Measurements from ENCODE around the gene KRTAP12-1. TPM values are rescaled to one million over a fixed set of nuclear protein-coding genes. Genes with fewer than 3 reads are reported as not detected.

KRTAP12-1 gene
- total and polyA plus RNA-seq, 9 of the 15 experiments (the other 6 are each of a cell fraction or from before 2014, with no cell fraction given): not detected

DNA sequence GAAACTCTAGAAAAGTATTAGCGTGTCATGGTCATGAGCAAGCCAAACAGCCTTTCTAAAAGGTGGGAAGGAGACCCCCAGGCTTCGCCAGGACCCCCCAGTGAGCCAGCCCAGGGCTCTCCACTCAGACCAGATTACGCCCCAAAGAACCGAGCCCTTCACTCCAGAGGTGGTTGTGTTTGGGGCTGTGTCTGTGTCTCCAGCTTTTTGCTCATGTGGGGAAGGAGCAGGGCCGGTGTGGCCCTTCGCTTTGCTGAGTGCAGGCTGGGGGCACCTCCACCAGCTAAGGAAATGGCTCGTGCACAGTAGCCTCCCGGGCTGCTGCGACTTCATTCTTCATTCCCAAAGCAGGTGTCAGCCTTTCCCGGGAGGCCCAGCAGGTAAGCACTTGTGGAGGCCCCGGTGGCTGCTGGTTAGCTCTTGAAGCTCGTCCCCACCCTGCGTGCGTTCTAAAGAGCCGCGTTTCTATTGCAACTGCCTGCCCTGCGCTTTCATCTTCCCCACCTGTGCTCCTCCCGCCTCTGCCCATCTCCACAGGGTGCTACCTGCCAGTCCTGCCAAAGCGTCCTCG, 28.9 kb upstream of the KRTAP12-1 start:
- Histone ChIP-seq H3K4me1 (replicated peaks in 1 of 2; ENCODE audit: control insufficient read depth in 2 of 2, insufficient read depth in 2 of 2, low read length in 2 of 2) (peaks cover 0 to 18% of the 10 kb centered on the region in 2 experiments; a peak in 1 of 5 replicates), H3K4me2 (ENCODE audit: insufficient read depth, low read length) (no peak overlapping the region), H2AFZ (ENCODE audit: low read depth, low read length) (no peak overlapping the region), H3K27ac (ENCODE audit: extremely low read depth, low read depth, low read length) (no peak overlapping the region), H4K20me1 (replicated peaks; ENCODE audit: control insufficient read depth, insufficient read depth, low read length) (peaks cover 8% of the 10 kb centered on the region; the same call in 1 of the 2 replicates), H3K79me2 (ENCODE audit: control insufficient read depth, insufficient read depth, low read length) (no peaks in the 10 kb centered on the region), H3K4me3 (no peak overlapping the region), H3K9ac (ENCODE audit: insufficient read depth in 1 of 2, low read depth in 2 of 2, low read length in 2 of 2) (no peak overlapping the region), H3K36me3 (ENCODE audit: control insufficient read depth, insufficient read depth, low read length) (no peaks in the 10 kb centered on the region), H3K9me3 (replicated peaks; ENCODE audit: control insufficient read depth, insufficient read depth, low read depth, low read length) (no peaks in the 10 kb centered on the region), H3K9me1 (ENCODE audit: control insufficient read depth, insufficient read depth, low read length) (no peaks in the 10 kb centered on the region), H3K27me3 (ENCODE audit: control insufficient read depth in 2 of 2, insufficient read depth in 2 of 2, low read length in 2 of 2) (peaks cover 47 to 71% of the 10 kb centered on the region in 2 experiments; a peak in 4 of 5 replicates)
- intact Hi-C loops (cut with micrococcal nuclease) (no loop called here), in situ Hi-C loops (cut with MboI) (no loop called here)
- FAIRE-seq (no peak), DNase-seq (ENCODE audit: extremely low read depth in 1 of 4, low spot score in 3 of 4) (no peak), ATAC-seq (no peak; the same call in 2 of the 3 replicates)
- POLR2A ChIA-PET: interaction anchor here (2.0 kb wide), 1 partner anchor 8 kb away, joined by 8 read pairs; no protein-coding TSS in a partner anchor
- CTCF ChIA-PET (ENCODE audit: low intra/inter-chr PET ratio): no interaction called here
- WGBS (ENCODE audit: insufficient coverage, low coverage, missing lambda C conversion rate): 3% methylated on average over 20 of the region's 20 CpGs
- BruUV-seq (replicated peaks): no TSS peak
- TF ChIP-seq TOE1 (IDR thresholded peaks at IDR 0.05; ENCODE audit: borderline replicate concordance): no peak
- TF ChIP-seq TOE1 (CRISPR knock-in tag; IDR thresholded peaks at IDR 0.05; ENCODE audit: borderline replicate concordance, low read depth): no peak
- TF ChIP-seq, protein P1, sequence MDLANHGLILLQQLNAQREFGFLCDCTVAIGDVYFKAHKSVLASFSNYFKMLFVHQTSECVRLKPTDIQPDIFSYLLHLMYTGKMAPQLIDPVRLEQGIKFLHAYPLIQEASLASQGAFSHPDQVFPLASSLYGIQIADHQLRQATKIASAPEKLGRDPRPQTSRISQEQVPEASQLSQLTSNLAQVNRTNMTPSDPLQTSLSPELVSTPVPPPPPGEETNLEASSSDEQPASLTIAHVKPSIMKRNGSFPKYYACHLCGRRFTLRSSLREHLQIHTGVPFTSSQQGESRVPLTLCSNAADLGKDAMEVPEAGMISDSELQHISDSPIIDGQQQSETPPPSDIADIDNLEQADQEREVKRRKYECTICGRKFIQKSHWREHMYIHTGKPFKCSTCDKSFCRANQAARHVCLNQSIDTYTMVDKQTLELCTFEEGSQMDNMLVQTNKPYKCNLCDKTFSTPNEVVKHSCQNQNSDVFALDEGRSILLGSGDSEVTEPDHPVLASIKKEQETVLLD (IDR thresholded peaks at IDR 0.05): no peak
- TF ChIP-seq, protein P2, sequence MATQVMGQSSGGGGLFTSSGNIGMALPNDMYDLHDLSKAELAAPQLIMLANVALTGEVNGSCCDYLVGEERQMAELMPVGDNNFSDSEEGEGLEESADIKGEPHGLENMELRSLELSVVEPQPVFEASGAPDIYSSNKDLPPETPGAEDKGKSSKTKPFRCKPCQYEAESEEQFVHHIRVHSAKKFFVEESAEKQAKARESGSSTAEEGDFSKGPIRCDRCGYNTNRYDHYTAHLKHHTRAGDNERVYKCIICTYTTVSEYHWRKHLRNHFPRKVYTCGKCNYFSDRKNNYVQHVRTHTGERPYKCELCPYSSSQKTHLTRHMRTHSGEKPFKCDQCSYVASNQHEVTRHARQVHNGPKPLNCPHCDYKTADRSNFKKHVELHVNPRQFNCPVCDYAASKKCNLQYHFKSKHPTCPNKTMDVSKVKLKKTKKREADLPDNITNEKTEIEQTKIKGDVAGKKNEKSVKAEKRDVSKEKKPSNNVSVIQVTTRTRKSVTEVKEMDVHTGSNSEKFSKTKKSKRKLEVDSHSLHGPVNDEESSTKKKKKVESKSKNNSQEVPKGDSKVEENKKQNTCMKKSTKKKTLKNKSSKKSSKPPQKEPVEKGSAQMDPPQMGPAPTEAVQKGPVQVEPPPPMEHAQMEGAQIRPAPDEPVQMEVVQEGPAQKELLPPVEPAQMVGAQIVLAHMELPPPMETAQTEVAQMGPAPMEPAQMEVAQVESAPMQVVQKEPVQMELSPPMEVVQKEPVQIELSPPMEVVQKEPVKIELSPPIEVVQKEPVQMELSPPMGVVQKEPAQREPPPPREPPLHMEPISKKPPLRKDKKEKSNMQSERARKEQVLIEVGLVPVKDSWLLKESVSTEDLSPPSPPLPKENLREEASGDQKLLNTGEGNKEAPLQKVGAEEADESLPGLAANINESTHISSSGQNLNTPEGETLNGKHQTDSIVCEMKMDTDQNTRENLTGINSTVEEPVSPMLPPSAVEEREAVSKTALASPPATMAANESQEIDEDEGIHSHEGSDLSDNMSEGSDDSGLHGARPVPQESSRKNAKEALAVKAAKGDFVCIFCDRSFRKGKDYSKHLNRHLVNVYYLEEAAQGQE (IDR thresholded peaks at IDR 0.05; ENCODE audit: borderline replicate concordance): no peak
- TF ChIP-seq, protein P2 (CRISPR knock-in tag; IDR thresholded peaks at IDR 0.05; ENCODE audit: low read depth): no peak
- TF ChIP-seq KDM4B (IDR thresholded peaks at IDR 0.05; ENCODE audit: borderline replicate concordance in 2 of 2, low read depth in 1 of 2): no peak
- TF ChIP-seq POLR2H (tag; IDR thresholded peaks at IDR 0.05; ENCODE audit: low read depth): no peak
- no peak for TF ChIP-seq MBD2 (IDR thresholded peaks at IDR 0.05; ENCODE audit: borderline replicate concordance, low read depth)
- TF ChIP-seq, protein P3, sequence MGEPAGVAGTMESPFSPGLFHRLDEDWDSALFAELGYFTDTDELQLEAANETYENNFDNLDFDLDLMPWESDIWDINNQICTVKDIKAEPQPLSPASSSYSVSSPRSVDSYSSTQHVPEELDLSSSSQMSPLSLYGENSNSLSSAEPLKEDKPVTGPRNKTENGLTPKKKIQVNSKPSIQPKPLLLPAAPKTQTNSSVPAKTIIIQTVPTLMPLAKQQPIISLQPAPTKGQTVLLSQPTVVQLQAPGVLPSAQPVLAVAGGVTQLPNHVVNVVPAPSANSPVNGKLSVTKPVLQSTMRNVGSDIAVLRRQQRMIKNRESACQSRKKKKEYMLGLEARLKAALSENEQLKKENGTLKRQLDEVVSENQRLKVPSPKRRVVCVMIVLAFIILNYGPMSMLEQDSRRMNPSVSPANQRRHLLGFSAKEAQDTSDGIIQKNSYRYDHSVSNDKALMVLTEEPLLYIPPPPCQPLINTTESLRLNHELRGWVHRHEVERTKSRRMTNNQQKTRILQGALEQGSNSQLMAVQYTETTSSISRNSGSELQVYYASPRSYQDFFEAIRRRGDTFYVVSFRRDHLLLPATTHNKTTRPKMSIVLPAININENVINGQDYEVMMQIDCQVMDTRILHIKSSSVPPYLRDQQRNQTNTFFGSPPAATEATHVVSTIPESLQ (CRISPR knock-in tag; IDR thresholded peaks at IDR 0.05): no peak
